T-helper 1 cell (primary cell): ENCODE measurements around the gene CACNG7.

Source experiments
- DNase-seq, 5 donors: peaks; one replicate each; pipeline ENCODE4 v3.0.0-alpha.2; 2012 to 2020

The CACNG7 gene

GRCh38 chr19:53983457-53984289 is 74.6 kb downstream of the CACNG7 start:
- no peak for DNase-seq

GRCh38 chr19:53985863-53986262 is 76.8 kb downstream of the CACNG7 start:
- DNase-seq: no peak

- no peak for DNase-seq
These were observed 79.9 kb downstream of the CACNG7 start for GRCh38 chr19:53988981-53989380.

GRCh38 chr19:53989600-53990533 is 80.8 kb downstream of the CACNG7 start:
- no peak for DNase-seq

- no peak for DNase-seq
These were observed 82.4 kb downstream of the CACNG7 start, which contains the start of gene CACNG6 for GRCh38 chr19:53991224-53992113. CACNG6 (plus strand) TSS chr19:53991637; CDS start chr19:53992878, 1,241 bp downstream.

GRCh38 chr19:53992211-53992610 is 83.1 kb downstream of the CACNG7 start:
- DNase-seq: no peak

GRCh38 chr19:53992815-53993214 is 83.7 kb downstream of the CACNG7 start:
- DNase-seq: no peak

- DNase-seq: no peak
These were observed 84.4 kb downstream of the CACNG7 start for GRCh38 chr19:53993448-53993847.
